Ascending aorta (tissue), 2 donors: ENCODE measurements around the gene HIKESHI. TPM values are rescaled to one million over a fixed set of nuclear protein-coding genes. Genes with fewer than 3 reads are reported as not detected.
"Not testable (repeated sequence)": the region's sequence is repeated elsewhere in the genome, so short reads cannot be mapped to it uniquely, and the experiment has no call there.

Source experiments
- DNase-seq, 2 donors: peaks; one replicate each; pipeline ENCODE4 v3.0.0-alpha.2; 2019; ENCODE audit warnings: low spot score in 2 of 2
- H3K27ac ChIP-seq, 2 donors: fragments of 200-600 bp; sonication (generic); one replicate each; pipeline ENCODE4 v1.5.1; 2016 to 2017; ENCODE audit warnings: mild to moderate bottlenecking in 1 of 2
- H3K27me3 ChIP-seq: fragments of 200-600 bp; sonication (generic); one replicate; pipeline ENCODE4 v1.5.1; 2017
- H3K36me3 ChIP-seq, 2 donors: fragments of 200-600 bp; sonication (generic); one replicate each; pipeline ENCODE4 v1.5.1; 2016
- H3K4me1 ChIP-seq, 2 donors: fragments of 200-600 bp; sonication (generic); one replicate each; pipeline ENCODE4 v1.5.1; 2016 to 2017; ENCODE audit warnings: mild to moderate bottlenecking in 1 of 2
- H3K4me3 ChIP-seq, 2 donors: fragments of 200-600 bp; sonication (generic); one replicate each; pipeline ENCODE4 v1.5.1; 2016 to 2017; ENCODE audit warnings: mild to moderate bottlenecking in 1 of 2
- H3K9me3 ChIP-seq, 2 donors: fragments of 200-600 bp; sonication (generic); one replicate each; pipeline ENCODE4 v1.5.1; 2016
- CTCF ChIP-seq, 3 experiments: fragments of 200-600 bp in 2 of 3; fragments of 450-650 bp in 1 of 3; sonication (generic) in 2 of 3; IDR thresholded peaks; one replicate each; pipeline ENCODE4 v1.5.1; 2016 to 2019; ENCODE audit warnings: antibody characterized with exemption in 3 of 3, mild to moderate bottlenecking in 1 of 3, moderate library complexity in 1 of 3
- intact Hi-C: fragments of 100-400 bp; cut with DNase I; formaldehyde crosslinking; loops from one replicate; pipeline ENCODE4 v1.15.1; 2023
- total RNA-seq: library from RNA; depleted of rRNA; stranded (reverse); fragments of >200 nt; gene quantifications from one replicate; pipeline ENCODE4 v1.1.0, GENCODE V29; 2016

The HIKESHI gene
- total RNA-seq, 1 donor from 2014 or later: 28.9 TPM

- no peaks in the 10 kb centered on the region for H3K4me1 ChIP-seq
- no peaks in the 10 kb centered on the region for H3K27me3 ChIP-seq
- no peak overlapping the region for H3K27ac ChIP-seq
- intact Hi-C loops: loop anchor here (5.0 kb wide), 1 partner anchor 351 kb away; no protein-coding TSS in a partner anchor
- no peak overlapping the region for H3K4me3 ChIP-seq
- no peak for DNase-seq
- TF ChIP-seq CTCF (IDR thresholded peaks at IDR 0.05): no peak
- no peaks in the 10 kb centered on the region for H3K9me3 ChIP-seq
- H3K36me3 ChIP-seq: no peaks in the 10 kb centered on the region
These were observed 9.0 kb upstream of the HIKESHI start for GRCh38 chr11:86292912-86293616.

- TF ChIP-seq CTCF (IDR thresholded peaks at IDR 0.05): no peak
- Histone ChIP-seq H3K36me3 (no peaks in the 10 kb centered on the region), H3K9me3 (no peaks in the 10 kb centered on the region), H3K27ac (no peak overlapping the region), H3K4me3 (no peak overlapping the region), H3K4me1 (no peaks in the 10 kb centered on the region), H3K27me3 (no peaks in the 10 kb centered on the region)
- no peak for DNase-seq
- intact Hi-C loops: loop anchor here (5.0 kb wide), 1 partner anchor 352 kb away; no protein-coding TSS in a partner anchor
These were observed 8.0 kb upstream of the HIKESHI start for GRCh38 chr11:86294026-86294425.

GRCh38 chr11:86301742-86302091 lies 323 bp upstream of the HIKESHI start:
- no peak for DNase-seq
- Histone ChIP-seq H3K9me3 (no peaks in the 10 kb centered on the region), H3K4me1 (peaks cover 0 to 9% of the 10 kb centered on the region in 2 donors), H3K36me3 (no peaks in the 10 kb centered on the region), H3K4me3 (peak overlapping the region in 1 of 2 donors; percentile 84), H3K27me3 (no peaks in the 10 kb centered on the region), H3K27ac (no peak overlapping the region)
- intact Hi-C loops: loop anchor here (1.0 to 10.0 kb wide), 3 partner anchors 57 to 637 kb away; partner anchors contain the start of genes CREBZF and EED
- TF ChIP-seq CTCF (IDR thresholded peaks at IDR 0.05): no peak

- intact Hi-C loops: loop anchor here (10.0 kb wide), 2 partner anchors 512 to 638 kb away; partner anchors contain the start of gene CREBZF
- H3K27ac ChIP-seq: peak overlapping the region in 1 of 2 donors; percentile 86
- no peaks in the 10 kb centered on the region for H3K36me3 ChIP-seq
- DNase-seq: no peak
- H3K9me3 ChIP-seq: no peaks in the 10 kb centered on the region
- H3K4me1 ChIP-seq: peaks cover 0 to 9% of the 10 kb centered on the region in 2 donors
- TF ChIP-seq CTCF (IDR thresholded peaks at IDR 0.05): no peak
- H3K4me3 ChIP-seq: peak overlapping the region; percentile 84 to 89
- H3K27me3 ChIP-seq: no peaks in the 10 kb centered on the region
These were observed 1.2 kb downstream of the HIKESHI start for GRCh38 chr11:86303257-86303656.

- not testable (repeated sequence) for H3K27me3 ChIP-seq, H3K4me3 ChIP-seq, DNase-seq, H3K4me1 ChIP-seq, H3K9me3 ChIP-seq, H3K27ac ChIP-seq, H3K36me3 ChIP-seq
- intact Hi-C loops: loop anchor here (10.0 kb wide), 2 partner anchors 506 to 644 kb away; partner anchors contain the start of gene CREBZF
These were observed 6.7 kb downstream of the HIKESHI start for GRCh38 chr11:86308710-86309109.

- Histone ChIP-seq H3K27me3 (no peaks in the 10 kb centered on the region), H3K27ac (no peak overlapping the region), H3K4me3 (no peak overlapping the region), H3K36me3 (peaks cover 9 to 23% of the 10 kb centered on the region in 2 donors), H3K9me3 (no peaks in the 10 kb centered on the region), H3K4me1 (no peaks in the 10 kb centered on the region)
- TF ChIP-seq CTCF (IDR thresholded peaks at IDR 0.05): no peak
- intact Hi-C loops: no loop called here
- no peak for DNase-seq
These were observed 11.8 kb downstream of the HIKESHI start for GRCh38 chr11:86313793-86314192.
